NOMO-1 treated with DMSO at 0.1 percent for 48 hours (cell line): Measurements from ENCODE around the gene SMC4.
A peak's percentile ranks its signal among the peaks of the same experiment; 100 is the strongest.
"Not testable (repeated sequence)": the region's sequence is repeated elsewhere in the genome, so short reads cannot be mapped to it uniquely, and the experiment has no call there.

Experiments used
- DNase-seq: peaks from one replicate; lab custom pipeline; 2025; ENCODE audit not compliant: unreplicated experiment; lab: John Stamatoyannopoulos, UW

Gene SMC4

DNA sequence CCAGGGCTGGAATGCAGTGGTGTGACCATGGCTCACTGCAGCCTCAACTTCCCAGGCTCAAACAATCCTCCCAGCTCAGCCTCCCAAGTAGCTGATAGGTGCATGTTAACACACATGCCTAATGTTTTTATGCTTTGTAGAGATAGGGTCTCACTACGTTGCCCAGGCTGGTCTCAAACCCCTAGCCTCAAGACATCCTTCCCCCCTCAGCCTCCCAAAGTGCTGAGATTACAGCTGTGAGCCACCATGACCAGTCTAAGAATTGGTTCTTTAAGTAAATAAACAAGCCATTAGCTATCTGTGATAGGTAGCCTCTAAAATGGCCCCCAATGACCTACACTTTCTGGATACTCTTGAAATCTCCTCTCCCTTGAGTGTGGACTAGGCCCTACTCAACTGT is 46.4 kb downstream of the SMC4 start:
- DNase-seq: no peak

- no peak for DNase-seq
These were observed 47.1 kb downstream of the SMC4 start for GRCh38 chr3:160446522-160447056.

DNA sequence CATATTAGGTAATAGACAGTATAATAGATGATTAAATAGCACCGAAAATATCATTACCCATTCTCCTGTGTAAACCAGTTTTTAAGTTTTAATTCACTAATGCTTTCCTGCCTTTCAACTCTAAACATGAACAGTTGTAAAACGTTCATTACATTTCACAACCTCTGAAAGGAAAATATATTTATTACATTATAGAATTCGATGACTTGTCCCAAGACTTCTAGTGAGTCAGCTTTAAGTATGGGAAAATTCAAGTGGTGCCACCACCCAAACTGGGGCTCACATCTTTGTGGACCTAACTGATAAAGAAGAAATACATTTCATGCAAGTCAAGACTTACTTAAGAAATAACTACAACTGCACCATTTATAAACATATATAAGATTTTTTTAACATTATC is 48.1 kb downstream of the SMC4 start:
- DNase-seq: no peak

- peak; percentile 73 for DNase-seq
These were observed 49.6 kb downstream of the SMC4 start for GRCh38 chr3:160448845-160449635.

DNA sequence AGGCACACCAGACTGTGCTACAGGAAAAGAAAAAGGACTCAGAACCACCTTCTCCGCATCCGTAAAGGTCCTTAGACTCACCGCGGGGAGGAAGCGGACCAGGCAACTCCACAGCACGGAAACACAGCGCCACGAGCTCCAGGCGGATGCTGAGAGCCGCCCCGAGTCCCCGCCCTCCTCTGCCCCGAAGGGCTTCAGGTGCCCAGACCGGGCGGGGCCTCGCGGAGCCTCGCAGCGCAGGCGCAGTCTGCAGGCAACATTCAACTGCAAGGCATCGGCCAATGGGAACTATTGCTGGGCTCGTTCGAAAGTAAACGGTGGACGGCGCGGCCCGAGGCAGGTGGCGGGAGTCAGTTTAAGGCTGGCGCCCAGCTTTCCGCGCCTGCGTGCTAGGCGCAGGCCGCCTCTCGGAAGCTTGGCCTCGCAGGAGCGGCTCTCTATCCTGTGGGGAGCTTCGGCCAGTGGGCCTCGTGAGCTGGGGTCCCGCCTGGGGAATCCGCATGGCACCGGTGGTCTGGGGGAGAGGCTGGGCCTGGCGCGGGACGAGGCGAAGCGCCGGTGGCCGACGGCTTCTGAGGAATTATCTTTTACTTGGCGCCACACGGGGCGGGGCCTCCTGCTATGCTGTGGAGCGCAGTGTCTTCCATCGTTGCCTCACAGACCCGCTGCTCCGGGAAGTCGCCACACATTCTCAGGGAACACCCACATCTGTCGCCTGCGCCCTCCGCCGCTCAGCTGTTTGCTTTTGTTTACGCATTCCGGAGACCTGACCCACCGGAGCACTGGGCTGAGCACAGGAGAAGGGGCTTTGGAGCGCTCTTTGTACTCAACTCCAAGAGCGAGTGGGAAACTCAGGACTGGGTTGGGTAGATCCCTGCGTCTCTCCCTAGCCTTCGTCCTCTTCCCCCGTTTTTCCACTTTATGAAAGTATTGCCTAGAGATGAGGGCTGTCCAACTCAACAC is 50.5 kb downstream of the SMC4 start, which contains the start of gene TRIM59:
Gene TRIM59, minus strand, starts transcription at position 151 of the 963 bp plus-strand sequence. CDS start 10,603 bp downstream, outside the sequence.
- DNase-seq: peak; percentile 100

GRCh38 chr3:160450846-160451245 is 51.4 kb downstream of the SMC4 start:
- no peak for DNase-seq

DNA sequence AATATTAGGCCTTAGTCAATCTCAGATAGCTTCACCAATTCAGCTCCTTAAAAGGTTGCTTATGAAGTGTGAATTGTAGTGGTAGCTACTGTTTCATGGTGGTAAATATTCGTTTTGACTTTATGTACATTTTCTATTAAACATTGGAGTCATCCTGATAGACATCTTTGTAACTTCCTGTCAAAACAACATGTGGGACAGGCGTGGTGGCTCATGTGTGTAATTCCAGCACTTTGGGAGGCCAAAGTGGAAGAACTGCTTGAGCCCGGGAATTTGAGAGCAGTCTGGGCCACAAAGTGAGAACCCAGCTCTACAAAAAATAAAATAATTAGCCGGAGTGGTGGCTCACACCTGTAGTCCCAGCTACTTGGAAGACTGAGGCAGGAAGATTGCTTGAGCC is 52.2 kb downstream of the SMC4 start:
- DNase-seq: no peak

- not testable (repeated sequence) for DNase-seq
These were observed 52.8 kb downstream of the SMC4 start for GRCh38 chr3:160452251-160452650.

- DNase-seq: no peak
These were observed 55.5 kb downstream of the SMC4 start for GRCh38 chr3:160454995-160455394.

DNA sequence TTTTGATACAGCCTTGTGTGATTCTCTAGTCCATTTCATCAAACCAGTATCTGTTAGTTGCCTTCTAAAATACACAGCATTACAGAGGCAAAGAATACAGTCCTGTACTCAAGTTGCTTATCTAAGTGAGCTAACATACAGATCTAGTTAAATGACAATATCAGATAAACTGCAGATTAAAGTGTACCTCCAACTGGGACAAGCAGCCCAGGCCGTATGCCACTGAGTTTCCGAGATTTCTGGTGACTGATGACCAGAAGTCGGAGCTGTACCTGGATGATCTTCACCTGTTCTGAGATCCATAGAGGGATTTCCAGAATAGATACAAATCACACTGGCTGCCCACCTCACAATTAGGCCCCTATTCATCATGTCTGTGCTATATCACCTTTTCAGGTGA is 56.4 kb downstream of the SMC4 start:
- no peak for DNase-seq

- no peak for DNase-seq
These were observed 58.7 kb downstream of the SMC4 start for GRCh38 chr3:160458151-160458550.

DNA sequence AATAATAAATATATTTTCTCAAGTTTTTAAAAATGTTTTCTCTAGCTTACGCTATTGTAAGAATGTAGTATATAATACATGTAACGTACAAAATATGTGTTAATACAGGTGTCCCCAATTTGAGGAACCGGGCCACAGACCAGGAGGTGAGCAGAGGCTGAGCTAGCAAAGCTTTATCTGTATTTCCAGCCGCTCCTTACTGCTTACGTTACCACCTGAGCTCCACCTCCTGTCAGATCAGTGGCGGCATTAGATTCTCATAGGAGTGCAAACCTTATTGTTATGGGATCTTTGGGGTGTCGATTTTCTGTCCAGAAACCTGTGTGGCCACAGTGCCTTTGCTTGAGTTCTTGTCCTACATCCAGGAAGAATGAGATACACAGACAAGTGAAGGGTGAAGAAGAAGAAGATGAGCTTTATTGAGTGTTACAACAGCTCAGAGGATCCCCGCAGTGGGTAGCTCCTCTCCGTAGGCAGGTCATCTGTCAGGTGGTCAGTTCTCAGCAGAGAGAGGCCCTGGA is 60.1 kb downstream of the SMC4 start:
- DNase-seq: no peak

DNA sequence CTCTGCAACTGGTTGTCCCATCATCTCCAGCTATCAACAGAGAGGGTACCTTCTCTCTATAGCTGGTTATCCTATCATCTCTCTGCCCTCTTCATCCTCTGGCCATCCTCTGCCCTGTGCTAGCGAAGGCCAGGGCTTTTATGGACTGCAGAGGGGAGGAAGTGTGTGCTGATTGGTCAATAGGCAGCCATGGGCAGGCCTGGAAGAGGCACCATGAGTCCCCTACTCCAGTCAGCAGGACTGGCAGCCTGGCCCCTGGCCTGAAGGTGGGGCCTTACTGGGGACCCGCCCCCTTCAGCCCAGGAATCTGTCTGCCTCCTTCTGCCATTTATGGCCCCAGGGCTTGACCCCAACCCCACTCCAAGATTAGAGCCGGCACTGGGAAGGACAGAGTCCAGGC is 60.6 kb downstream of the SMC4 start:
- no peak for DNase-seq

DNA sequence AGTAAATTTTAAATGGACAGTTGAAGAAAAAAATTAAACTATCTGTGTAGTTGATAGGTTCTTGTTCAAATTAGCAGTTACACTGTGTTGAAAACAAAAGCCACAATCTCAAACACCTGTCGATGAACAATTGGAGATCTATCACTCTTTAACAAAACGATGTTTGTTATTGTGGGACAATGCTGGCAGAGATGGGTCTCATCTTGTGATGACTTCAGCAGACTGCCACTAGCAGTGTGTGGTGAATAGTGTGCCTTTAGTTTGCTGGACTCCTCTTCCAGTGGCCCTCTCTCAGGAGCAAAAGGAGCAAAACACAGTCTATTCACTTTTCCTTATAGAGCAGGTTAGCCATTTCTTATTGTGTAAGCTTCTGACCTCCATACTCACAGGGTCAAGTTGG is 64.9 kb downstream of the SMC4 start:
- DNase-seq: no peak

DNA sequence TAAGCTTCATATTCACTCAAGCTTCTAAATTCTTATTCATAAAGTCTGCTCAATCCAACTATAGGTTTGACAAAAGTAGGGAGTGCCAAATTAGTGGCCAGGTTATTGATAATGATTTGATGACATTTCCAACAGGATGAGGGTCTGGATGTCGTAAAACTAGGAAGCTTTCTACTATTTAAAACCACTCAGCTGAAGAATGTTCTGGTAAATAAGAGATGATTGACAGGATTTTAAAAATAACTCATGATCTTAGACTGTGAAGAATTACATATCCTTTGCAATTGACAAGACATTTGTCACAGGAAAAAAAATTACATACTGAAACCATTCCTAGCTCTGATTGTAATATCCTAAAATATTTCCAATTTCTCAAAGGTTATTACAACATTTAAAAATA is 65.5 kb downstream of the SMC4 start:
- DNase-seq: no peak

DNA sequence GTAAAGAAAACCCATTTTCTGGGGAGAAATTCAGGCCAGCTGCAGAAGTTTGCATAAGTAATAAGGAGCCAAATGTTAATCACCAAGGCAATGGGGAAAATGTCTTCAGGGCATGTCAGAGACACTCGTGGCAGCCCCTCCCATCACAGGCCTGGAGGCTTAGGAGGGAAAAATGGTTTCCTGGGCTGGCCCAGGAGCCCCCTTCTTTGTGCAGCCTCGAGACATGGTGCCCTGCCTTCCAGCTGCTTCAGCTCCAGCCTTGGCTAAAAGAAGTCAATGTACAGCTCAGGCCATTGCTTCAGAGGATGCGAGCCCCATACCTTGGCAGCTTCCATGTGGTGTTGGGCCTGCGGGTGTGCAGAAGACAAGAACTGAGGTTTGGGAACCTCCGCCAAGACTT is 70.7 kb downstream of the SMC4 start:
- DNase-seq: no peak

DNA sequence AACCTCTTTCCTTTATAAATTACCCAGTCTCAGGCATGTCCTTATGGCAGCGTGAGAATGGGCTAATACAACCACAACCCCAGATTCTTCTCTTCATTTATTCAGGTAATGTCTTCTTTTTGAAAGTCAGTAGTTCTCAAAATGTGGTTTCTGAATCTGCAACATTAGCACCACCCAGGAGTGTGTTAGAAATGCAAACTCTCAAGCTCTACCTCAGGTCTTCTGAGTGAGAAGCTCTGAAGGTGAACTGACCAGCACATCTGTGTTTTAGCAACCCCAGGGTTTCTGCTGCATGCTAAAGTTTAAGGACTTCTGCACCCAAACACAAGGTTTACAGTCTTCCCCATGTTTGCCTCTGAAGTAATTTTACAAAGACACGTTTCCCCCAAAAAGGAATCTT is 72.4 kb downstream of the SMC4 start:
- DNase-seq: no peak

DNA sequence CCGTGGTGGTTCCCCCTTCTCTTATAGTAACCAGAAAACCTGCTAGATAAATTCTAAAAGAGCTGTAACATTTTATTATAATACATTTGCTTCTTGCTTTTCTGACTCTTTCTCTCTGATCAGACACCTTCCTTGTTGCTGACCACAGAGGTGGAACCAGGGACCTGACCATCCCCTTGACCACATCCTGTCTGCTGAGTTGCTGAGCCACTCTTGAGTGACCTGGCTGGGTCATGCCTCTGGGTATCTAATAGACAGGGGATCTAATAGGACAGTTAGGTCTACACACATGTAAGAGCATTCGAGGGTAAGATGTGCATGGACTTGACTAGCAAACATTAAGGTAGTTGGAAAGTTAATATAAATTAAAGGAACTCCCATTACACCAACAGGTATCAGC is 72.9 kb downstream of the SMC4 start:
- no peak for DNase-seq

DNA sequence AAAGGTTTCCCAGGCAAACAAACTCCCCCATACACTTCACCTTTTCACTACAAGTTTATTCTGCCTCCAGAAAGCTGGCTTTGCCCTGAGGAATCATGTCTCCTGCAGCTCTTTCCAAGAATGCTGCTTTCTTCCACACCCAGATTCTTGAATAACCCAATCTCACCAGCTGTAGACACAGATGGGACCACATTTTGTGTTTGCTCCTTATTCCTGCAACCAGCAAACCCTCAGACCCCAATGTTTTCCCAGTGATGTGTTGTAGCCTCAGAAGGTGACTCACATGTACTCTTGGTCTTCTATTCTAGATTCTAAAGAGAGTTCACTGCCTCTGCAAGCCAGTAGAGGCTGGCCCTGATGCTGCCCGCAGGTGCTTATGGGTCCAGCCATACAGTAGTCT is 73.8 kb downstream of the SMC4 start:
- no peak for DNase-seq

DNA sequence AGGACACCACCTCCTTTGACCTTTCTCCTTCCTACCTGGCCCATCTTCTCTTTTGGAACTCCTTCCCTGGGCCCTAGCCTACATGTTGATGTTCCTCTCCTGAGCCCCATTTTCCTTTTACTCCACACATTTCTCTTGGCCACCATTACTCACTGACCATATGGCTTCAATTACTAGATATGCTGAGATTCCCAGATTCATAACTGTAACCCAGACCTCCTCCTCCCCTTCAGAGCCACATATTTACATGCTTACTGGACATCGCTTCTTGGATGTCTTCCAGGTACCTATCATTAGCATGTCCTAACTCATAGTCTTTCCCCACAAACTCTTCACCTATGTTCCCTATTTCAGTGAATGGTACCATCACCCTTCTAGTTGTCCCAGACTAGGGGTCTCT is 74.5 kb downstream of the SMC4 start:
- DNase-seq: no peak

DNA sequence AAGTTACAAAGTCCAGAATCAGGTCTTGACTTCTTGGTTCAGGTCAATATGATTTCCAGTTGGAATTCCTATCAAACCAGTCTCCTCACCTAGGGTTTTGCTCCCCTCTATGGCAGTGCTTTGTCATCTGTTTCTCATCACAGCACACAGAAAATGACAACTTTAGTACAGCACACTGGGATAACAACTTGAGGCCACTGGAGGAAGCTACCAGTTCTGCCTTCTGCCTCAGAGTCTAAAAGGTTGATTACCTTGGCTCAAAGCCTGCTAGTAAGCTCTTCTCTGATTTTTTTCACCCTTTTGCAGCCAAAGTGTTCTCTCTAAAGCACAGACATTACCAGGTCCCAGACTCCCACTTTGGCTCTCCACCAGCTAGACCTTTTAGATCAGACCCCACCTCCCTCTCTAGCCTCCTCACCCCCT is 75.0 kb downstream of the SMC4 start:
- DNase-seq: no peak
